GM21381 (cell line): ENCODE measurements around the gene GPR162.

Experiments used
- ATAC-seq: cut with Tn5 transposase; IDR thresholded peaks from one replicate; pipeline ENCODE4 v1.9.1; 2021; ENCODE audit warnings: mild to moderate bottlenecking, moderate library complexity; ENCODE audit not compliant: unreplicated experiment

The GPR162 gene

DNA sequence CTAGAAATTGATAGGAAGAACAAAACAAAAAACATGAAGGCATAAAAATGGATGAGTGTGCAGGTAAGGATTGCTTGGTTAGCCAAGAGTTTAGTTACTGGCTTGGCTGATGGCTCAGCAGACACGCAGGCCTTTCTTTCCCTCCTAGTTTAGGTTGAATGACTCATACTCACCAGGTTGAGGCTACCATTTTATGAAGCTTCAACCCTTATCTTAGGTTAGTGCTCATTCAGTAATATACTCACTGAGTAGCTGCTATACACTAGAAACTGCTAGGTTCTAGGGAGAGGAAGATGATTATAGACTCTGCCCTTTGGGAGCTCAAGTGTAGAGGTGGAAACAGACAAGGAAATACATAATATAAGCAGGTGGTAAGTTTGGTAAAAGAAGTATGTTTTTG, 12.6 kb downstream of the GPR162 start:
- no peak for ATAC-seq

DNA sequence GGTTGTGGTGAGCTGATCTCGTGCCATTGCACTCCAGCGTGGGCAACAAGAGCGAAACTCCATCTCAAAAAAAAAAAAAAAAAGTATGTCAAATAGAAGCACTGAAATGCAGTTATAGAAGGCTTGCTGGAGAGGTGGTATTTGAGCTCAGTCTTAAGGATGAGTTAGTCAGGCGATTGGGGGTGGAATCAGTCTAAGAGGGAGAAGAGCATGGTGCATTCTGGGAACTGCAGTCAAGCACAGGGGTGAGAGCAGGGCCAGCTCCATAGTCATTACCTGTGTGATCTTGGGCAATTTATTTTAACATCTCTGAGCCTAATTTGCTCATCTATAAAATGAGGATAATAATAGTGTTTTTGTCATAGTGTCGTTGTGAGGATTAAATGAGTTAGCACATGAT, 13.3 kb downstream of the GPR162 start:
- ATAC-seq, result no peak

DNA sequence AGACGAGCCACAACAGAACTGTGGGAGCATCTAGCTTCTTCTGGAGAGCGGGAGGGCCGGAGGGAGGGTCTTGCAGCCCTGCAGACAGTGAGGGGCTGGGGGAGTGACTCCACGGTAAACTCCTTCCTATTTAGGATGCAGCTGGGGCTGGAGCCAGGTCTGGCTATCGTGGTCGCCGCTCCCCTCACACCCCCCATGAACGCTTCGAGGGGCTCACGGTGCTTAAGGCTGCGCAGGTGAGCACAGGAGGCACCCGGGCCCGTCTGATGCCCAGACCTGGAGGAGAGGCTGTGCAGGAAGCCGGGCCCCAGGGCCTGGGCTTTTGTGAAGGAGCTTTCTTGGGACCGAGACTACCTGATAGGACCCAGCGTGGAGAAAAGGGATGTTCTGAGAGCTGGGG, 15.2 kb downstream of the GPR162 start:
- no peak for ATAC-seq

DNA sequence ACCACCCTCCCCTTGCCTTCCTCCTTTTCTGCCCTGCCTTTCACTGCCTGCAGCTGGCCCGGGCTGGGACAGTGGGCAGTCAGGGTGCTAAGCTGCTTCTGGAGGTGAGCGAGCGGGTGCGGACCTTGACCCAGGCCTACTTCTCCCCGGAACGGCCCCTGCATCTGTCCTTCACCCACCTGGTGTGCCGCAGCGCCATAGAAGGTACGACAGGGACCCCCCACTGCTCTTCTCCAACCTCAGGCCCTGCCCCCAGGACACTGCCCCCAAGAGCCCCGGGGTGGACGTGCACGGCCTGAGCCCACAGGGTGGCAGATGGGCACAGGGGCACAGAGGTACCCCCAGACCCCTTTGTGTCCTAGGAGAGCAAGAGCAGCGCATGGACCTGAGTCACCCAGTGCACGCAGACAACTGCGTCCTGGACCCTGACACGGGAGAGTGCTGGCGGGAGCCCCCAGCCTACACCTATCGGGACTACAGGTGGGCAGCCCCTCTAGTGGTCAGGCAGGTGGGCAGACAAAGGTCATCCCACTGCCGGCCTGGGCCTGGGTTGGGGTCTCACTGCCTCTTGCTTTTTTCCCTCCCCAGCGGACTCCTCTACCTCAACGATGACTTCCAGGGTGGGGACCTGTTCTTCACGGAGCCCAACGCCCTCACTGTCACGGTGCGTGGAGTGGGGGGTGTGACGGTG, 15.9 kb downstream of the GPR162 start:
- ATAC-seq, result no peak

DNA sequence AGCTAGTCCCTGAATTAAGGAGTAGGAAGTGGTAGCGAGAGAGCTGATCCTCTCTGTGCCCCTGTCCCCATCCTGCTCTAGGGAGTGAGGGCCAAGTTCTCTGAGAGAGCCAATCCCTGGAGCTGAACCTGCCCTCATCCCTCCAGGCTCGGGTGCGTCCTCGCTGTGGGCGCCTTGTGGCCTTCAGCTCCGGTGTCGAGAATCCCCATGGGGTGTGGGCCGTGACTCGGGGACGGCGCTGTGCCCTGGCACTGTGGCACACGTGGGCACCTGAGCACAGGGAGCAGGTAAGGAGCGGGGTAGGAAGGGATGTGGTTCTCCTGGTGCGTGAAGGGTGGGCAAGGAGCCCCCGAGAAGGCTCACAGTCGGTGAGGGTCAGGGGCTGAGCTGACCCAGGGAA, 17.2 kb downstream of the GPR162 start:
- no peak for ATAC-seq

DNA sequence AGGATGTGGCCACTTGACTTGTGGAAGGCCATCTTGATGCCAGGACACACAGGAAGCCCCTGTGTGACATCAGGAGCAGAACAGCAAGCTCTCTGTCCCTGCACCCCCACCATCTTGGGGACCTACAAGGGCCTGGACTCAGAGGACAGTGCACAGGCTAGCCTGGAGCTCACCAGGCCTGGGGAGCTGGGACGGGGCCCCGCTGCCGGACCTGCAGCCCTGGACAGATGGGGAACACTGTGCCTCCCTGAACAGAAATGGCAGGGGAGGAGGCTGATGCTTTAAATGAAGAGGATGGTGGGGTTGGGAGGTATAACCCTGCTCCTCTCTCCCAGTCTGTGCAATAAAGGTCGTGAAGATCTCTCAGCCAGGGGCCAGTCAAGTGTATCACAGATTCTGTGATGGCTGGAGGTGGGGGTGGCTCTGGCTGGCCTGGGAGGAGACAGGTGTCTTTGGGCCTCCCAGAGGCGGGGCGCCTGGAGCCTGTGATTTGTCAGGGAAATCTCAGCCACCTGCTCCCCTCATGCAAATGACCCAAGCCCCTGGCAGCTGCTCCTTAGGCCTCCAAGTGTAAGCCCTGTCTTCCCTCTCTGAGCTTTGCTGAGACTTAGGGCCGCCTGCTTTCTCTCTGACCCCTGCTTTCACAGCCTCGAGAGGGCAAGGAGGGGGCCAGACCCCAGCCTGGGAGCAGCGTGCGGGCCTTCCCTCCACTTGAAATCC, 18.0 kb downstream of the GPR162 start:
- ATAC-seq, result peak; percentile 83

DNA sequence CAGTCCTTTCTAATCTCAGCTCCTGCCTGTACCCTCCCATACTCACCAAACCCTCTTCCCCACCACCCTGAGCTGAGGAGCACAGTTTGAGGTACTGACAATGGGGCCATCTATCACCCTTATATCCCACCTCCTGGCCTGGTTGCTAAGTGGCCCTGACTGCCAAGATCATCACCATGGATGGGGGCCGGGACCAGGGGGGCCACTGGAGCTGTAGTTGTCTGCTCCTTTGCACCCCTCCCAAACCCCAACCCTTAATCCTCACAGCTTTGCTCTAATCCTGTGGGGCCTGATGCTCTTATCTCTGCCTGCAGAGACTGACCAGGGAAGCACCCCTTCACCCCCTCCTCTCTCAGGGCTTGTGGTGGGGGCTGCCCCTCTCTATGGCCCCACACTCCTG, 18.7 kb downstream of the GPR162 start:
- ATAC-seq, result no peak

DNA sequence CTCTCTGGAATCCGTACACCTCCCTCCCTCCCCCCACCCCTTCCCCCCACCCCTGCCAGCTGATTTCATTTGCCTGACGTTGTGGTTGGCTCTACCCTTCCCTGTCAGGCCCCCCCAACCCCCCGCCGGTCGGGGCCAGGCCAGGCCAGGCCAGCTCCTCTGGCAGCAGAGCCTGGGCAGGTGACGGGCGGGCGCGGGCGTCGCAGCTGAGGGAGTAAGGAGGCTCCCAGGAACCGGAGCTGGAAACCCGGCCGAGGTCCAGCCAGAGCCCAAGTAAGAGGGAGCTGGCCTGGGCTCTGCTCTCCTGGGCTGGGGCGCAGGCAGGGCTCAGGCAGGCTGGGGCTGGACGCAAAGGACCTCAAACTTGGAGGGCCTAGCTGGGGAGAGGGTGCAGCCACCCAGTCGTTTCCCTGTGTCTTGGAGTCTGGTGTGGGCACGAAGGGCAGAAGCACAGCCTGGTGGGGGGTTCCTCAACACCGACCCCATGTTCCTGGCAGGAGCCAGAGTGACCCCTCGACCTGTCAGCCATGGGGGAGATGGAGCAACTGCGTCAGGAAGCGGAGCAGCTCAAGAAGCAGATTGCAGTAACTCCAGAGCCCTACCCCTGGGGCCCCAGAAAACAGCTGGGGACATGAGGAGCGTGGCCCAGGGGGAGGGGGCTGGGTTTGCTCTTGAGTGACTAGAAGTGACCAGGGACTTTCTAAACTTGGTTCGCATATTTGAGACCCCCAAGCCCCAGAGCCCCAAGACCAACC, 19.3 kb downstream of the GPR162 start, which contains the start of gene GNB3:
TSS of gene GNB3 (plus strand) at position 165 of the 755 bp plus-strand sequence. CDS start at position 528, 363 bp downstream.
- no peak for ATAC-seq

DNA sequence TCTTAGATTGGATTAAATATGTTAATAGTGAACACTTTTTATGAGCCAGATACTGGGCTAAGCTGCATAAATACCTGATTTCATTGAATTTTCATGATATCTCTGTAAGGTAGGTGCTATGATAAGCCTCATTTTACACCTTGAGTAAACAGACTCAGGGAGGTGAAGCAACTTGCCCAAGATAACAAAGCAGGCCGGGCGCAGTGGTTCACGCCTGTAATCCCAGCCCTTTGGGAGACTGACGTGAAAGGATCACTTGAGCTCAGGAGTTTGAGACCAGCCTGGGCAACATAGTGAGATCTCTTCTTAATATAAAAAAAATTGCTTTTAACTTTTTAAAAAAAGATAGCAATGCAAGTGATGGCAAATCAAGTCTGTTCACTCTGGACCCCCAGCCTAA, 20.5 kb downstream of the GPR162 start:
- no peak for ATAC-seq

DNA sequence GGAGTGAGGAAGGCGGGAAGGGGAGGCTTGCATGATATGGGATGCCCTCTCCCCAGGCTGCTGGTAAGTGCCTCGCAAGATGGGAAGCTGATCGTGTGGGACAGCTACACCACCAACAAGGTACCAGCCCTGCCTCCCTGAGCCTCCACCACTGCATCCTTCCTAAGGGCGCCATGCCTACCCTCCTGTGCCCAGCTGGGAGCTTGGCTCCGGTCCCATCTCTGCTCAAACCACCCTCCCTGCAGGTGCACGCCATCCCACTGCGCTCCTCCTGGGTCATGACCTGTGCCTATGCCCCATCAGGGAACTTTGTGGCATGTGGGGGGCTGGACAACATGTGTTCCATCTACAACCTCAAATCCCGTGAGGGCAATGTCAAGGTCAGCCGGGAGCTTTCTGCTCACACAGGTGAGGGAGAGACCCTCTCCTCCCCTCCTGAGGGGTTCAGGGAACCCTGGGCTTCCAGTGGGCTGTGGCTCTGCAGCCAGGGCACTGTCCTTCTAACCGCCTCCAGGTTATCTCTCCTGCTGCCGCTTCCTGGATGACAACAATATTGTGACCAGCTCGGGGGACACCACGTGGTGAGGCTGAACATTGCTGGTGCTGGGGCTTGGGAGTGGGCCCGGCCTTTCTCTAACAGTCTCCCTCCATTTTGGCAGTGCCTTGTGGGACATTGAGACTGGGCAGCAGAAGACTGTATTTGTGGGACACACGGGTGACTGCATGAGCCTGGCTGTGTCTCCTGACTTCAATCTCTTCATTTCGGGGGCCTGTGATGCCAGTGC, 21.7 kb downstream of the GPR162 start:
- no peak for ATAC-seq

DNA sequence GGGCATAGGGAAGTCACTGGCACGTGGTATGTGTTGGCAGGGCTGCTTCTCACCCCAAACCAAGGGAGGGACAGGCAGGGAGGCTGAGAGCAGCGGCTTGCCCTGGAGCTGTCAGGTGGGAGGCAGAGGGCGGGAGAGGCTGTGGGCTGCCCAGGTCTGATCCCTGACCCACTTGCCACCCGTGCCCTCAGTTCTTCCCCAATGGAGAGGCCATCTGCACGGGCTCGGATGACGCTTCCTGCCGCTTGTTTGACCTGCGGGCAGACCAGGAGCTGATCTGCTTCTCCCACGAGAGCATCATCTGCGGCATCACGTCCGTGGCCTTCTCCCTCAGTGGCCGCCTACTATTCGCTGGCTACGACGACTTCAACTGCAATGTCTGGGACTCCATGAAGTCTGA, 23.8 kb downstream of the GPR162 start:
- ATAC-seq, result no peak

DNA sequence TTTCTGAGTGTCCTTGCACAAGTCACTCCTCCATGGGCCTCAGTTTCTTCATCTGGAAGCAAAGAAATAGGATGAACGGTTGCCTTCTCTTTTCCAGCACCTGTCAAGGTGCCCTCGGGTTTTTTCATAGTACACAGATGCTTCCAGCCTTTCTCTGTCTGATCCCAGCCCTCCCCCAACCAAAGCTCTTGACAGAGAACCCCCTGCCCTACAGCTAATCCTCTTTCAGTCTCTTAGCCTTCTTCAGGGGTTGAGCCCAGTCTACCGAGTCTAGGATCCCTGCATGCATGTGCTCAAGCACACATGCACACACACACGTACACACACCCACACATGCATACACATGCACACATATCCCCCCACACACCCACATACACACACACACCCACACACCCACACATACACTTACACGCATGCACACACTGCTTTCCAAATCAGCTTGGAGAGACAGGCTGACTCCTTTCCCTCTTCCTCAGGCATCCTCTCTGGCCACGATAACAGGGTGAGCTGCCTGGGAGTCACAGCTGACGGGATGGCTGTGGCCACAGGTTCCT, 24.8 kb downstream of the GPR162 start:
- ATAC-seq, result no peak

DNA sequence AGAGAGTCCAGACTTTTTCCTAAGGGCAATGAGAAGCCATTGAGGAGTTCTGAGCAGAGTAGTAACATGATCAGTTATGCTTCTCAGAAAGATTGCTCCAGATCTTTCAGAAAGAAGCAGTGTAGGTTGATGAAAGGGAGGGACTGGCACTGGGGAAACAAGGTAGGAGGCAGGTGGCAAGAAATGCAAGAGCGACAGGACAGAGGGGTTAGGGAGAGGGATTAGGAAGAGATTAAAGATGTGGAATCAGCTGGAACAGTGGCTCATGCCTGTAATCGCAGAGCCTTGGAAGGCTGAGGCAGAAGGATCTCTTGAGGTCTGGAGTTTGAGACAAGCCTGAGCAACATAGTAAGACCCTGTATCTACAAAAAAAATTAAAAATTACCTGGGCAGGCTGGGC, 26.1 kb downstream of the GPR162 start:
- no peak for ATAC-seq

DNA sequence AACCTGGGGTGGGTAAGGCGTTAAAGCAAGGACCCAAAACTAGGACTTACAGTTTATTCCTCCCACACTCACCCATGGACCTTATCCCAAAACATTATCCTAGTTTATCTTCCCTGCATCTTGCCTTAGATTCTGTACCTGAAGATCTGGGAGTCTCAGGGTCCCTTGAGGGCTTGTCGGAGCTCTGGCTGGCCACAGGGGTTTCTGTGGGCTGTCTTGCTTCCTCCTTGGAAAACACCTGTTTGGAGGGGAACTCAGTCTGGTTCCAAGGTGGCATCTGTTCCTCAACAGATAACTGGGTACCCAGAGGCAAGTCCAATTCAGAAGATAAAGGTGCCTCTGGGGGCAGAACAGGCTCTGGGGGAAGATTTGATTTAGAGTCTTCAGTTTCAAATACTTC, 27.8 kb downstream of the GPR162 start:
- no peak for ATAC-seq

DNA sequence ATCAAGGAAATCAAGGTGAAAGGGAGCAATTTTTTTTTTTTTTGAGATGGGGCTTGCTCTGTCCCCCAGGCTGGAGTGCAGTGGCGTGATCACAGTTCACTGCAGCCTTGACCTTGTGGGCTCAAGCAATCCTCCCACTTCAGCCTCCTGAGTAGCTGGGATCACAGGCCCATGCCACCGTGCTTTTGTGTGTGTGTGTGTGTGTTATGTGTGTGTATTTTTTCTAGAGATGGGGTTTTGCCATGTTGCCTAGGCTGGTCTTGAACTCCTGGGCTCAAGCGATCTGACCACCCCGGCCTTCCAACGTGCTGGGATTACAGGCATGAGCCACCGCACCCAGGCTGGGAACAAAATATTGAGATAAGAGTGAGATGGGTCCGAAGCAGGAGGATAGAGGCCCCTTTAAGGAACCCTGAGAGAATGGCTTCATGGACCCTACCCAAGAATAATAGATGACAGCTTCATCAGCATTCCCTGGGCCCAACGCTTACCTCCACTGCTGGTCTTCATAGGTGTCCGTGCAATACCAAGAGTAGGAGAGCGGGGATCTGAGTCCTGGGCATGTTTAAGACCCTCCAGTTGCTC, 28.4 kb downstream of the GPR162 start:
- no peak for ATAC-seq

DNA sequence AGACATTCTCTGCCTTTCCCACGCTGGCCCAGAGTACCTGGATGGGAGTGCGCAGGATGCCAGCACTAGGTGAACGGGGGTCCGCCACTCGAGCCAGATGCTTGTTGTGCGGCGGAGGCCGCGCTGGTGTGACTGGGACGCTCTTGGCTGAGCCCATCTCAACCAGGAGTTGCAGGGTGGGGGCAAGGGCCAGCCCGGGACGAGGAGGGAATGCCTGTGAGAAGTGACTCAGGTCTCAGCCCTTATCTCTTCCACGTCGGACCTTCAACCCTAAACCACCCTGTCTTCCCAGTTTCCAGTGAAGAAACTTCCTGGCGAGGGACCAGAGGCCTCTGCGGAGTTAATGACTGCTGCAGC, 29.2 kb downstream of the GPR162 start:
- no peak for ATAC-seq

DNA sequence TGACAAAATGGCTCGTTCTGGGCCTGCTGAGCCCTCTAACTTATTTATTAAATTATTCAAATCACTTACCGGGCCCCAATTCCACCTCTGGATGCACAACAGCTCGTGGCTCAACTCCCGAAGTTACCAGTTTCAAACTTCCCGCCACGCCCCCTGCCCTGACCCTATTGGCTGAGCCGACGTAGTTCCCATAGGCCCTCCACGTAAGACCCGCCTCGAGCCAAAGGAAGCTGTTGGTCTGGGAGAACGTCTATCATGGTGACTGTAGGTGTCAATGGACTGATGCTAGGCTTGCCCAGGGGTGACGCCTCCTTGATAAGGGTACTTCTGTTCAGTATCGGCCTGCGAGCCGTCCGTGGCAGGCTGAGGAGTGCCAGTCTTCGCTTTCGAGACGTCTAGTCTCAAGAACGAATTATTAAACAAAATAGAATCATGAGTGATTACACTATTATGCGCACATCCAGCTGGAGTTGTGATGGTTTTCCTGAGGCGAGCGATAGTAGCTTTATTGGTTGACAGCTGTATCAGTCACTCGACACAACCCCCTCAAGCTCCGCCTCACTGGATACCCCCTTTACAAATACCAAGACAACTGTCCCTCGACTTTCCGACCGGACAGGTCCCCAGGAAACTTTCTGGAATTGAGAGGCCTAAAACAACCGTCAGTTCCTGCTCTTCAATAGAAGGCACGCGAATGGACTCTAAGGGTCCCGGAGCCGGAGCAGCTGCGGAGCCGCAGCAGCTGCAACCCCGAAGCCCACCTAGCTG, 29.7 kb downstream of the GPR162 start, which contains the start of gene CDCA3:
TSS of gene CDCA3 (minus strand) at position 134 of the 768 bp plus-strand sequence. CDS start 334 bp downstream, outside the sequence.
- ATAC-seq, result peak; percentile 50

DNA sequence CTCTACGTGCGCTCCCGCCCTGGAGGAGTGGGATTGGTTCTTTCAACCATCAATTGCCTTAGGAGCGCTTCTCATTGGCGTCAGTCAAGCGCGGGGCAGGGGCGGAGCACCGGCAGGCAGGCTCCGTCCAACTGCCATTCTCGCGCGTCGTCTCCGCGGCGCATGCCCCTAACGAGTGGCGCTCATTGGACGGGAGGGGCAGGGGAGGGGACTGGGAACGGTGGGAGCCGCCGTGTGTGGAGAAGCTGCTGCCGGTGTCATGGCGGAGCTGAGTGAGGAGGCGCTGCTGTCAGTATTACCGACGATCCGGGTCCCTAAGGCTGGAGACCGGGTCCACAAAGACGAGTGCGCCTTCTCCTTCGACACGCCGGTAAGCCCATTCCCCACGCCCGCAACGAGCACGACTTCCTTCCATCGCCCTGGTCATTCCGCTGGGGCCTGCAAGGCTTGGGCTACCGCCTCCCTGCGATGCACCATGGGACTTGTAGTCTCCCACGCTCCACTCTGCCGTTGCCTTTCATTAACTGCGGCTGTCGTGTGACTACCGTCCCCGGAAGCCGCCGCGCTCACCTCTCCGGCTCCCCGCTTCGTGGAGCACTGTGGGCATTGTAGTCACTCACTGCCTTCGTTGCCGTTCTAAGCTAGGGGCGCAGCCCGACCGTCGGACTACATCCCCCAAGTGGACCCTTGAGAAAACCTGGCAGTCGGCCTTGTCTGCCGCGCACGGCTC, 30.5 kb downstream of the GPR162 start, which contains the start of gene USP5:
TSS of gene USP5 (plus strand) at position 230 of the 730 bp plus-strand sequence. CDS start at position 260, 30 bp downstream.
- ATAC-seq, result peak; percentile 70
